RWPE2 (cell line): ENCODE results near the gene KPNA3.

ENCODE experiments used
- ATAC-seq: fragments of 200-7000 bp; cut with Tn5 transposase; 3 replicates; pipeline ENCODE4 v1.9.1; 2021; ENCODE audit warnings: low read depth
- DNase-seq: peaks from one replicate; pipeline ENCODE4 v3.0.0-alpha.2; 2020; ENCODE audit warnings: low spot score
- H3K27ac ChIP-seq: fragments of 450-650 bp; 2 replicates; pipeline ENCODE4 v1.5.1; 2017; ENCODE audit warnings: mild to moderate bottlenecking; ENCODE audit not compliant: poor library complexity, severe bottlenecking
- H3K27me3 ChIP-seq: fragments of 250-450 bp; sonication (Bioruptor Pico); 2 replicates; pipeline ENCODE4 v1.5.1; 2021; ENCODE audit warnings: mild to moderate bottlenecking, moderate library complexity; ENCODE audit not compliant: insufficient read depth, poor library complexity, severe bottlenecking
- H3K36me3 ChIP-seq: fragments of 250-450 bp; sonication (Bioruptor Pico); 2 replicates; pipeline ENCODE4 v1.5.1; 2020; ENCODE audit warnings: low read depth, mild to moderate bottlenecking, moderate library complexity
- H3K4me1 ChIP-seq: fragments of 250-450 bp; sonication (Bioruptor Pico); 2 replicates; pipeline ENCODE4 v1.5.1; 2021; ENCODE audit warnings: mild to moderate bottlenecking, moderate library complexity; ENCODE audit not compliant: insufficient read depth, poor library complexity, severe bottlenecking
- H3K4me3 ChIP-seq: fragments of 250-450 bp; sonication (Bioruptor Pico); 2 replicates; pipeline ENCODE4 v1.5.1; 2021; ENCODE audit warnings: mild to moderate bottlenecking, moderate library complexity; ENCODE audit not compliant: severe bottlenecking
- H3K9me3 ChIP-seq: fragments of 250-450 bp; sonication (Bioruptor Pico); 2 replicates; pipeline ENCODE4 v1.5.1; 2021; ENCODE audit warnings: mild to moderate bottlenecking, moderate library complexity; ENCODE audit not compliant: severe bottlenecking
- TF ChIP-seq, protein P1 (sequence below): fragments of 450-650 bp; IDR thresholded peaks from one replicate; pipeline ENCODE4 v1.5.1; 2017; ENCODE audit warnings: mild to moderate bottlenecking, moderate library complexity; ENCODE audit not compliant: poor library complexity, severe bottlenecking

The KPNA3 gene, protein sequence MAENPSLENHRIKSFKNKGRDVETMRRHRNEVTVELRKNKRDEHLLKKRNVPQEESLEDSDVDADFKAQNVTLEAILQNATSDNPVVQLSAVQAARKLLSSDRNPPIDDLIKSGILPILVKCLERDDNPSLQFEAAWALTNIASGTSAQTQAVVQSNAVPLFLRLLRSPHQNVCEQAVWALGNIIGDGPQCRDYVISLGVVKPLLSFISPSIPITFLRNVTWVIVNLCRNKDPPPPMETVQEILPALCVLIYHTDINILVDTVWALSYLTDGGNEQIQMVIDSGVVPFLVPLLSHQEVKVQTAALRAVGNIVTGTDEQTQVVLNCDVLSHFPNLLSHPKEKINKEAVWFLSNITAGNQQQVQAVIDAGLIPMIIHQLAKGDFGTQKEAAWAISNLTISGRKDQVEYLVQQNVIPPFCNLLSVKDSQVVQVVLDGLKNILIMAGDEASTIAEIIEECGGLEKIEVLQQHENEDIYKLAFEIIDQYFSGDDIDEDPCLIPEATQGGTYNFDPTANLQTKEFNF

DNA sequence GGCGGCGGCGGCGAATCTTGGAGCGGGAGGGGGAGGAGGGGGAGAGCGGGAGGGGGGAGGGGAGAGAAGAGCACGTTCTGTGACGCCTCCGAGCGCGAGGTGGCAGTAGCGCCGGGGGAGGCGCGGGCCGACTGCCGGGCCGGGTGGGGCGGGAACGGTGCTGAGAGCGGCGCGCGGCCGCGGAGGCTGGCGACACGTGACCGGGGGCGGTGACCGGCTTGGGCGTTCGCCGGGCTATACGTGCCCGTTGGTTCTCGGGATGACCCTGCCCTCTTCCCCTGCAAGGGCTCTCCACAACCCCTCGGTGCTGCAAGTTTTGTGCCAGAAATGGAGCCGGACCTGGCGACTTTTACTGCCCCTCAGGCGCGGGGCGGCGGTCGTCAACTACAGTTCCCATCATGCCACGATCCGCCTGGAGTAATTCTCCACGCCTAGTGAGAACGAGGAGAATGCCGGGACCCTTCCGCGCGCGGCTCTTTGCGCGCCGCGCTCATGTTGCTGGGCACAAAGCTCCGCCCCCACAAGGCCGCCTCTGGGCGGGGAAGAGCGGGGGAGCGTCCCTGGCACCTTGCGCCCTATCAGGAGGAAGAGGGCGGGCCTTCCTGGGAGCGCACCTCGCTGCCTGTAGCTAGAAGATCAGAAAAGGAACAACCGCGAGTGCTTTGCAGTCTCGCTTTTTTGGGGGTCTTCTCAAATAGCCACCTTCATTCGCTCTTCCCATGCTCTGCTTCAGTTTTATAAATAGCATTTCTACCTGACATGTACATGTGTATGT is at the start of gene KPNA3:
TSS of gene KPNA3 (minus strand) at position 133 of the 775 bp plus-strand sequence. CDS start 176 bp downstream, outside the sequence.
- peak; percentile 93 for ATAC-seq

GRCh38 chr13:49841964-49842363 is 49.5 kb upstream of the KPNA3 start:
- Histone ChIP-seq H3K4me1 (no peaks in the 10 kb centered on the region), H3K27me3 (no peaks in the 10 kb centered on the region), H3K9me3 (no peaks in the 10 kb centered on the region), H3K27ac (no peak overlapping the region), H3K4me3 (no peak overlapping the region), H3K36me3 (no peaks in the 10 kb centered on the region)
- TF ChIP-seq, protein P1, sequence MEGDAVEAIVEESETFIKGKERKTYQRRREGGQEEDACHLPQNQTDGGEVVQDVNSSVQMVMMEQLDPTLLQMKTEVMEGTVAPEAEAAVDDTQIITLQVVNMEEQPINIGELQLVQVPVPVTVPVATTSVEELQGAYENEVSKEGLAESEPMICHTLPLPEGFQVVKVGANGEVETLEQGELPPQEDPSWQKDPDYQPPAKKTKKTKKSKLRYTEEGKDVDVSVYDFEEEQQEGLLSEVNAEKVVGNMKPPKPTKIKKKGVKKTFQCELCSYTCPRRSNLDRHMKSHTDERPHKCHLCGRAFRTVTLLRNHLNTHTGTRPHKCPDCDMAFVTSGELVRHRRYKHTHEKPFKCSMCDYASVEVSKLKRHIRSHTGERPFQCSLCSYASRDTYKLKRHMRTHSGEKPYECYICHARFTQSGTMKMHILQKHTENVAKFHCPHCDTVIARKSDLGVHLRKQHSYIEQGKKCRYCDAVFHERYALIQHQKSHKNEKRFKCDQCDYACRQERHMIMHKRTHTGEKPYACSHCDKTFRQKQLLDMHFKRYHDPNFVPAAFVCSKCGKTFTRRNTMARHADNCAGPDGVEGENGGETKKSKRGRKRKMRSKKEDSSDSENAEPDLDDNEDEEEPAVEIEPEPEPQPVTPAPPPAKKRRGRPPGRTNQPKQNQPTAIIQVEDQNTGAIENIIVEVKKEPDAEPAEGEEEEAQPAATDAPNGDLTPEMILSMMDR, result no peak
- no peak for ATAC-seq
- no peak for DNase-seq

More for the DNA sequence above, at the start of gene KPNA3:
- H3K9me3 ChIP-seq, result no peaks in the 10 kb centered on the region
- peak within 1 kb of the TSS; percentile 88 for H3K27ac ChIP-seq
- H3K4me1 ChIP-seq, result no peaks in the 10 kb centered on the region
- peak; percentile 92 for DNase-seq
- TF ChIP-seq, protein P1, result peak; percentile 48
- no peaks in the 10 kb centered on the region for H3K27me3 ChIP-seq
- H3K36me3 ChIP-seq, result 0 out of 2 replicates have a peak, but pooled peaks cover 3% of the 10 kb centered on the region
- peak within 1 kb of the TSS; percentile 53 for H3K4me3 ChIP-seq

DNA sequence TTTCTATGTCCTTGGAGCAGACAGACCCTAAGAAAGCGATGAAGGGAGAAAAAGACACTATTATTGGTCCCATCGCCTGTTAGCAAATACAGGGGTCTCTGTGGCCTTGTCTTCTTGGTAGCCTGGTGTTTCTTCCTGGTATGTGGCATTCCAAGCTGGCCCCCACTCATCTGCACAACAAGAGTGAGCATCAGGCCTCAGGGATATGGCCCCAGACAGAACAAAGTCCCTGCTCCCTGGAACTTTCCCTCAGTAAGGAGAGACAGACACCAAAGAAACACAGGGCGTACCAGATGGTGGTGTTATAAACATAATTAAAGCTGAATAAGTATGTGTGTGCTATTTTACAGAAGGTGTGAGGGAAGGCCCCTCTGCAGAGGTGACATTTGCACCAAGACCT is 48.2 kb upstream of the KPNA3 start:
- TF ChIP-seq, protein P1, result no peak

DNA sequence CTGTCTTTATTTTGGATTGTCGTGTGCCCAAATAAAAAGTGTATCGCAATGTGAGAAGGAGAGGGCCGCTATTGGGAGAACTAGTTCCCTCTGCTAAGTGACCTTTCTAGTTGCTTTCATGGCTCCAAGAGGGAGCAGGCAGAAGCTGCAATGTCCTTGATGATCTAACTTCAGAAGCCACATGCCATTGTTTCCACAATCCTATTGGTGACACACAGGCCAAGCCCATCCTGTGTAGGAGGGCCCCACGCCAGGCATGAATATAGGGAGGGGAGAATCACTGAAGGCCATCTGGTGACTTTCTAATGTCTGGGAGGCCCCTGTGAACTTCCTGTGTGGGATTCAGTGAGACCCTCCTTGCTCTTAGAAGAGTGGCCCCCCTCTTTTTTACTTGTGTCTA is 47.8 kb upstream of the KPNA3 start:
- peaks cover 12% of the 10 kb centered on the region for H3K4me1 ChIP-seq
- no peak for ATAC-seq
- H3K27ac ChIP-seq, result no peak overlapping the region
- H3K4me3 ChIP-seq, result no peak overlapping the region
- H3K9me3 ChIP-seq, result no peaks in the 10 kb centered on the region
- no peak for DNase-seq
- no peaks in the 10 kb centered on the region for H3K36me3 ChIP-seq
- no peaks in the 10 kb centered on the region for H3K27me3 ChIP-seq
- TF ChIP-seq, protein P1, result no peak

More for the DNA sequence above, 48.2 kb upstream of the KPNA3 start:
- Histone ChIP-seq H3K4me3 (no peak overlapping the region), H3K27ac (no peak overlapping the region), H3K27me3 (no peaks in the 10 kb centered on the region), H3K36me3 (no peaks in the 10 kb centered on the region), H3K4me1 (peaks cover 12% of the 10 kb centered on the region), H3K9me3 (no peaks in the 10 kb centered on the region)
- DNase-seq (no peak), ATAC-seq (no peak)
